NCI-H460 (cell line): Measurements from ENCODE around the gene OR2W3. TPM values are rescaled to one million over a fixed set of nuclear protein-coding genes. Genes with fewer than 3 reads are reported as not detected.

ENCODE experiments used
- DNase-seq: peaks from one replicate; pipeline ENCODE4 v3.0.0-alpha.2; 2016; ENCODE audit warnings: low read depth; ENCODE audit errors: extremely low read depth
- polyA plus RNA-seq: library from polyadenylated mRNA; depleted of rRNA; stranded (reverse); fragments of >200 nt; gene quantifications from 2 replicates; pipeline ENCODE4 v1.2.3, GENCODE V29; 2014; cell fraction: nucleus; rRNA removed
- total RNA-seq: library from RNA; depleted of rRNA; stranded (reverse); fragments of >200 nt; shearing (Covaris generic); gene quantifications from 2 replicates; pipeline ENCODE4 v1.2.3, GENCODE V29; 2014; rRNA removed

Gene OR2W3
- total RNA-seq: not detected in 2 replicates
- not detected in 2 replicates for polyA plus RNA-seq

GRCh38 chr1:247895163-247895637 lies at the start of gene OR2W3:
TSS of gene OR2W3 (plus strand) at chr1:247895587. CDS start at chr1:247895587, 0 bp downstream.
- DNase-seq: no peak

- no peak for DNase-seq
These were observed 49.7 kb upstream of the OR2W3 start for GRCh38 chr1:247845693-247846017.

GRCh38 chr1:247848346-247848745 lies 47.0 kb upstream of the OR2W3 start:
- DNase-seq: no peak

GRCh38 chr1:247849616-247850015 lies 45.8 kb upstream of the OR2W3 start:
- DNase-seq: no peak

GRCh38 chr1:247854899-247855545 lies 40.4 kb upstream of the OR2W3 start:
- no peak for DNase-seq

GRCh38 chr1:247855911-247856310 lies 39.5 kb upstream of the OR2W3 start:
- DNase-seq: no peak

- no peak for DNase-seq
These were observed 38.1 kb upstream of the OR2W3 start, which contains the start of gene TRIM58 for GRCh38 chr1:247857069-247857984. TSS of gene TRIM58 (plus strand) at chr1:247857187. CDS start at chr1:247857247, 60 bp downstream.

- DNase-seq: no peak
These were observed 37.3 kb upstream of the OR2W3 start for GRCh38 chr1:247857985-247858619.

GRCh38 chr1:247862756-247863155 lies 32.6 kb upstream of the OR2W3 start:
- no peak for DNase-seq

- no peak for DNase-seq
These were observed 30.7 kb upstream of the OR2W3 start for GRCh38 chr1:247864644-247865043.

- DNase-seq: no peak
These were observed 30.0 kb upstream of the OR2W3 start for GRCh38 chr1:247865416-247865815.

GRCh38 chr1:247883346-247883745 lies 12.0 kb upstream of the OR2W3 start:
- DNase-seq: no peak

- no peak for DNase-seq
These were observed 10.5 kb upstream of the OR2W3 start for GRCh38 chr1:247884797-247885413.

- DNase-seq: no peak
These were observed 589 bp downstream of the OR2W3 start for GRCh38 chr1:247895976-247896375.

GRCh38 chr1:247904122-247904521 lies 8.7 kb downstream of the OR2W3 start:
- DNase-seq: no peak

GRCh38 chr1:247905181-247905580 lies 9.8 kb downstream of the OR2W3 start:
- DNase-seq: no peak

- DNase-seq: no peak
These were observed 10.6 kb downstream of the OR2W3 start for GRCh38 chr1:247905910-247906503.

GRCh38 chr1:247906504-247907047 lies 11.2 kb downstream of the OR2W3 start:
- no peak for DNase-seq

- no peak for DNase-seq
These were observed 13.4 kb downstream of the OR2W3 start for GRCh38 chr1:247908766-247909165.

- no peak for DNase-seq
These were observed 18.4 kb downstream of the OR2W3 start for GRCh38 chr1:247913786-247914185.
